Stimulated activated CD8-positive, alpha-beta memory T cell treated with anti-CD3 and anti-CD28 coated beads, Interleukin-15, amount 100 ng/mL, for 4 hours (primary cell): ENCODE measurements around the gene DOCK3.
A peak's percentile ranks its signal among the peaks of the same experiment; 100 is the strongest.
"Not testable (repeated sequence)": the region's sequence is repeated elsewhere in the genome, so short reads cannot be mapped to it uniquely, and the experiment has no call there.

Source experiments
- DNase-seq, 2 donors: peaks; one replicate each; pipeline ENCODE4 v3.0.0-alpha.2; 2020; ENCODE audit warnings: low read depth in 2 of 2

The DOCK3 gene

DNA sequence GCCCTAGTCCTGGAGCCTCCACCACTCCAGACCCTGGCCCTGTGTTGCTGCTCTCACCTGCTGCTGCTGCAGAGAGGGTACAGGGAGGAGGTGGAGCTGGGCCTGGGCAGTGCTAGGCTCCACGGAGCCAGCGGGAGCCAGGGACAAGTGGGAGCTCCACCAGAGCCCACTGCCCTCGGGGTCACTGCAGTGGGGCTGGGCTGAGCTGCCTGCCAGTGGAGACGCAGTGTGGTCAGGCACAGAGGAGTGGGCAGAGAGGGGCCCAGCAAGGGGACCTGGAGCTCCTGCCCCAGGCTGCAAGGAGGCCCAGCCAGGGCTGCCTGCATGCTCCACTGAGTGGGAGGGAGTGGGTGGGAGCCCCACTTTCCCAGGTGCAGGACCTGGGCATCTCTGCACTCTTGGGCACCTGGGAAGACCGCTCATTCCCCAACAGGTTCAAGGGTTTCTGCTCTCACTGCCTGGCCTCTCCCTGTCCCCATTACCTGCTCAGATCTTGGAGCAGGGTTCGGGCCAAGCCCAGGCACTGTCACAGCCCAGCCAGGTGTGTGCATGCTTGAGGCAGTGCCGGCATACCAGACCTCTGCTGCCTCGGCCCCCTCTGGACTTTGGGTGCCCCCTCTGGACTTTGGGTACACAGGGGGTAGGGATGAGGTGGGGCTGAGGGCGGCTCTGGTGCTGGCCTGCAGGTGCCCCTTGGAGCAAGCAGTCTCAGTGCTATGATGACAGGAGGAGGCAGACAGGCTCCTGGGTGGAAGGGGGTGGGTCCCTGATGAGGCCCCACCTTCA lies 308.0 kb downstream of the DOCK3 start:
- DNase-seq = no peak

DNA sequence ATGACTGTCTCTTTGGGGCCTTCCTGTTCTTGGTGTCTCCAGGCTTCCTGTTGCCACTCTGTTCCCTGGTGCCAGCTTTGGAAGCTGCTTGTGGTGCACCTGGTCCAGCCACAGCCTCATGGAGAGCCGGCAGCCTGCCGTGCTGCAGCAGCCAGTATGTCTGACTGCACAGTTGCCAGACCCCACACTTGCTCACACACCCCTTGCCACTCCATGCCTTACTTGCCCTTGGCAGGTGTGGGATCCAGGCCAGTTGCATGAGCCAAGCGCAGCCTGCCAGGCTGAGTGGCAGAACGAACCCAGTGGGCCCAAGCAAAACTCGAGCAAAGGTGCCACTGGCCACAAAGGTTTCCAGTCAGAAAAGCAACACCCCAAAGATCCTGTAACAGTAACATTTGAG lies 309.2 kb downstream of the DOCK3 start:
- no peak for DNase-seq

DNA sequence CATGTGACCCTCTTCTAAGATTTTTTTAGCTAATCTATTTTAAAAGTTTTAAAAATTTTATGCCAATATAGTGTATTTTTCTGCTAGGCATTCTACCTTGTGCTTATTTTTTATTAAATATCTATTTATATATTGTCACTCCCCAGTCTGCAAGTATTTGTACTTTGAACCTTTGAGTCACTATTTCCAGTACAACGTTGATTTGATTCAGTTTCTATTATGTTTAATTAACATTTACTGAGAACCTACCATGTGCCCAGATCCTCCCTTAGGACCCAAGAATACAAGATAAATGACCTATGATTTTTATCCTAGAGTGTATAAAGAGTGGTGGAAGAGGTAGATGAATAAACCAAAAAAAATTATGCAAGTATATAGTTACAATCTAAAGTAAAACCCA lies 311.2 kb downstream of the DOCK3 start:
- no peak for DNase-seq

DNA sequence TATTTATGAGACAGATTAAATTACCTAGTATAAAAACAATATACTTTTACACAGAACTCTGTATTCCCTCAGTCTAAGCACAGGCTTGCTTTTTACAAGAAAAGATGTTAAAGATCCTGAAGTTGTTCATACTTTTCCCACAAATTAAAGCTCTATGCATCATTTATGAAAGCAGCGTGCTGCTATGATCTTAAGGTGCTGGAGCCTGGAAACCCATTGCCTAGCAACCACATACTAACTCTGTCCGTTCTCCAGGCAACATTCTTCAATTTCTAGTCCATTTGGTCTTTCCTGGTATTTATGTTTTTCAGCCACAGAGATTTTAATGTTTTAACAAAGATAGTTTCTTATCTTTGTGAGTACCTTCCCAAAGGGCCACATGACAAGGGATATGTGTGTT lies 312.0 kb downstream of the DOCK3 start:
- DNase-seq = no peak

DNA sequence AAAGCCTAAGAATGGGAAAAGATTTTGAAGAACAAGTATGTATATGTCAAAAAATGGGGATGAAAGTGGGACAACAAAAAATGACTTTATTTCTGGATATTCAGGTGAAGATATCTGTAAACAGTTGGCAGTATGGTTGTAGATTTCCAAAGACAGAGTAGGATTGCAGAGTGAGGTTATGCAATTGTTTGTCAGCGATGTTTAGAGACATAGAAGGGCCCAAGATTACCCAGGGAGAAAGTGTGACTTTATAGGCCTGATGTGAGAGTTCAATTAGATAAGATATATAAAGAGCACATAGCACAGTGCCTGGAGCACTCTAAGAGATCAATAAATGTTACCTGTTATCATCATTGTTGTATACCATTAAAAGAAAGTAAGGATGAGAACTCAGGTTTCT lies 319.8 kb downstream of the DOCK3 start:
- DNase-seq = no peak

DNA sequence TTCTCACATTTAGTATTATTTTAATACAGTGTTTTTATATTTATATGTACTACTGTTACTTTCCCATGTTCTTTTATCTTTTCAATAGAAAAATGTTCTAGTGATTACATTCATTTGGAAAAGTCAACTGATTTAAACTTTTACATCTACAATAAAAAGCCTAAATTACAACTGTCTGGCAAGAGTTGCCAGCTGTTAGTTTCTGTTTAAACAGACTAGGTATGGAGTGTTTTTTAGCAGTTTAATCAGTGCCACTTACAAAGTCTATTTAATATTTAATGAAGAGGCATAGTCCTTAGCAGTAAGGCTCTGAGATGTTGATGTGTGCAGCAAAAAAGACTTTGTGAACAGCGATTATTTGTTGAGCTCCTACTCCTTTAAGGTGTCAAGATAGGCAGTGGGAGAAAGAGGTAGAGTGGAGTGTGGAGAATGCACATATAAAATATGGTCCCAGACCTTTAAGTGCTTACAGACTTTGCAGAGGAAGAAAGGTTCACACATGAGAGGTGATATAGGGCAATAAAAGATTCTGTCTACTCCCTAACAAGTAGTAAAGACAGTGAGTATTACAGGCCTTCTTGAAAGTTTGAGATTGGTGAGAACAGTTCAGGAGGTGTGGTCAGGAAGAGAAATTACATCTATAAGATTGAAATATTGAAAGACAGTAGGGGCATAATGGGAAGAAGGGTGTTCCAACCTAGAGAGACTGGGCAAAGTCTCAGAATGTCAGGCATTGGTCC lies 320.5 kb downstream of the DOCK3 start:
- DNase-seq = no peak

DNA sequence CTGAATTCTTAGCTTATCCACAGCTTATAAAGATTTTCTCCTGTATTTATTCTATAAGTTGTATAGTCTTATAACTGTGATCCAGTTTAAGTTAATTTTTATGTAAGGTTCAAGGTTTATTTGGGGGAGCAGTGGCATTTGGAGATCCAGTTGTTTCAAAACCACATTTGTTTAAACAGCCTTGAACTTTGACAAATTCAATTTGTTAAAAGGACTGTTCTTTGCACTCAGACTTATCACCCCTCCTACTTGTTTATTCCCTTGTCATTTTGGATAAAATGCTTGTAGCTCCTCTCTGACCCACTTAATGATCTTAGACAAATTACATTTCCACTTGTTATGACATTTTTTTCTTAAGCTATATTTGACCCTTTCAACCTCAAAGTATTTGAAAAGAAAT lies 327.8 kb downstream of the DOCK3 start:
- no peak for DNase-seq

DNA sequence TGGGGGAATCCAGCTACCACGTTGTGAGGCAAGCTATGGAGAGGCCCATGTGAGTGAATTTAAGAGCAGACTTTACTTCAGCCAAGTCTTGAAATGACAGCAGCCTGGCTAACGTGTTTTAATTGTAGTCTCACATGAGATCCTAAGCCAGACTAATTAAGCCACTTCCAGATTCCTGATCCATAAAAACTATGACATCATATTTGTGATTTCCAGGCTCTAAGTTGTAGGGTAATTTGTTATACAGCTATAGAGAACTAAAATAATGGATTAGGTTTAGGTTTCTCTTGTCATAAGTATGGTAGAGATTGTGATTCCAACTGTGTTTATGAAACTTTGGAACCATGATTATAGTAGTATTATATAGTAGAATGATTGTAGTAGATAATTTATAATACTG lies 329.5 kb downstream of the DOCK3 start:
- no peak for DNase-seq

DNA sequence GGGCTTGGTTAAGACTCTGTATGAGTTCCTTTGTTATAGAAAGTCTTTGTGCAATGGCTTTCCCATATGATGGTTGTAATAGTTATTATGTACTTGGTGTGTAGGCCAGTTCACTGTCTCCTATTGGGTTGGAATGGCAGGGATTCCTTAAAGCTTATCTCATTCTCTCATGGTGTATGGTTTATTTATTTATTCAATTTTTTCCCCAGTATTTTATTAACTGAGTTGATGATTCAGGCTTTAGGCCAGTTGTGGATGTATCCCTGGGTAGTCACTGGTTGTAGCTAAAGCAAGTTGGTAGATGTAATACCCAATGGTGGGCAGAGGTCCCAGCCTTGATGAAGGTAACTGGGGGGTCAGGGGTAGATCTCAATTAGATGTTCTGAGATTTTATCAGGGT lies 349.4 kb downstream of the DOCK3 start:
- no peak for DNase-seq

DNA sequence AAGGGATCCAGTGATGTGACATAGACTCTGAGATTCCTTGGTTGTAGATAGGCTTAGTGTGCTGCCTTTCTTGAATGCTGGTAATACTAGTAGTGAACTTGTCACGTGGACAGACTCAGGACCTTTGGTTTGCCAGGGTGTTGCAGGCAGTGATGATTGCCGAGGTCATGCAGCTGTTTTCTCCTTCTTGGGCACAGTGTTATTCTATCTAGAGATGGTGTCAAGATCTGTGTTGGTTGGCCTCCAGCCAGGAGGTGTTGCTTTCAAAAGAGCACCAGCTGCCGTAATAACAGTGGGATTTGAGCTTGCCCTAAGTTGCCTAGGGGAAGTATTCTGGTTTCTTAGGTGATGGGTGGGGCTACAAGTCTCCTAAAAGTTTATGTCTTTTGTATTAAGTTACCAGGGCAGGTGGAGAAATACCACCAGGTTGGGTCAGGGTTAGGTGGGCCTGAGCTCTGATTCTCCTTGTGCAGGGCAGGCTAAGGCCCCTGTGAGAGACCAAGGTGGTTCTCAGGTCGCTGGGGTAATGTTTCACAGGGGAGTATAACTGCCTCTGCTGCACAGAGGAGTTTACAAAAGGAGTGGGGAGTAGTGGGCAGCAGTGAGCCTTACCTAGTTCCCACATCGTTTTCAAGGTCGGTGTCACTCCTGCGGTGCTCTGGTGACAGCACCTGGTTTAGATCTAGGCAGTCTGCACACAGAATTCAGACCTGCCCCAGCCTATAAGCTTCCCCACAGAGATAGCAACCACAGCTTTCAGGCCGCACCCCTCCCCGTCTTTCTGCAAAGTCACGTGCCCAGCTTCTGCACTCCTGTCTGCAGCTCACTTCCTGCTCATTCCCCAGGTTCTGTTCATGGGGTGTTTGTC lies 350.3 kb downstream of the DOCK3 start:
- peak; percentile 34 to 42 for DNase-seq

DNA sequence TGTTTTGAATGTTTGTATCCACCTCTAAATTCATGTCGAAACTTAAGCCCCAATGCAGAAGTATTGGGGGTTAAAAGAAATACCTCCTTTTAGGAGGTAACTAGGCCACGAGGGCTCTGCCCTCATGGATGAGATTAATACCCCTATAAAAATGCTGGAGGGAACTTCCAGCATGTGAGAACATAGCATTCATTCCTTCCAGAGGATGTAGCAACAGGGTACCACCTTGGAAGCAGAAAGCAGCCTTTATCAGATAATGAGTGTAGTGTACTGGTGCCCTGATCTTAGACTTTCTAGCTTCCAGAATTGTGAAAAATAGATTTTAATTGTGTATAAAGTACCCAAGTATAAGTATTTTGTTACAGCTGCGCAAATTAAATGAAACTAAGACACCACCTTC lies 356.9 kb downstream of the DOCK3 start:
- no peak for DNase-seq

DNA sequence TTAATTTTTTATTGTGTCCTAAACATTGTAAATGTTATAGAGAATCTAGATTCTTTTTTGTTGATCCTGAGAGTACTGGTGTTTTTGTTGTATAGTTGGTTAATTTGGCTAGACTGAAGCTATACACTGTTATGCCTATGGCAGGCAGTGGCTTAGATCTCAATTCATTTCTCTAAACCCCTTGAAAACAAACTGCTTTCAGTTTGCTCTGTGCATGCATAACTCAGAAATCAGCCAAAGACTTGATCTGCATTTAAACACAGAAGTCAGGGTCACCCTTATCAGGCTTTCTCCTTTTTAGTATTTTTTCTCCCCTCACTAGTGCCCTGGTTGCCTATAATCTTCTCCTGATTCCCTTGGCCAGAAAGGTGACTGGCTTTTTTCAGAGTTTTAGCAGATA lies 360.9 kb downstream of the DOCK3 start:
- DNase-seq = no peak

DNA sequence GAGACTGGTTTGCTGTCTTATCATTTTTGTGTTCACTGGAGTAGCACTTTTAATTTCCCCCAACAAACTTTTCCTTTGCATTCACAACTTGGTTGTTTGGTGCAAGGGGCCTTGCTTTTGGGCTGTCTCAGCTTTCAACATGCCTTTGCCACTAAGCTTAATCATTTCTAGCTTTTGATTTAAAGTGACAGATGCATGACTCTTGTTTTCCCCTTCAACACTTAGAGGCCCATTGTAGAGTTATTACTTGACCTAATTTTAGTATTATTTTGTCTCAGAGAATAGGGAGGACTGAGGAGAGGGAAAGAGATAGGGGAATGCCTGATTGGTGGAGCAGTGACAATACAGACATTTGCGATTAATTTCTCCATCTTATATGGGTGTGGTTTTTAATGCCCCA lies 370.3 kb downstream of the DOCK3 start:
- DNase-seq = no peak

DNA sequence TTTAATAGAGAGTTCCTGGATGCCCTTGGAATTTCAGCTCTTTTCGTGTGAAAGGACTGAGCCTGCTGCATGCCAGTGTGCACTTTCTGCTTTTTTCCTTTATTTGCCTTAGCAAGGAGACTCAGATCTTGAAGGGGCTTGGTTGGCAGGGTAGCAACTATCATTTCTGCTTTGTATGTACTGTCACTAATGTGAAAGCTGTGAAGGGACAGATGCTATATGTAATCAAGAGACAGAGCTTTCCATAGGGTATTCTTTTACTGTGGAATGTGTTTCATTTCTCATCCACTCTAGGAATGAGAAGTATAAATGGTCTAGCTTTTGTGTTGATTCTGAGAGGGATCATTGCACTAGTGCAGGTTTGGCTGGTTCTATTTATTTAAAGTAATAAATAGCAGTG lies 377.8 kb downstream of the DOCK3 start:
- no peak for DNase-seq

DNA sequence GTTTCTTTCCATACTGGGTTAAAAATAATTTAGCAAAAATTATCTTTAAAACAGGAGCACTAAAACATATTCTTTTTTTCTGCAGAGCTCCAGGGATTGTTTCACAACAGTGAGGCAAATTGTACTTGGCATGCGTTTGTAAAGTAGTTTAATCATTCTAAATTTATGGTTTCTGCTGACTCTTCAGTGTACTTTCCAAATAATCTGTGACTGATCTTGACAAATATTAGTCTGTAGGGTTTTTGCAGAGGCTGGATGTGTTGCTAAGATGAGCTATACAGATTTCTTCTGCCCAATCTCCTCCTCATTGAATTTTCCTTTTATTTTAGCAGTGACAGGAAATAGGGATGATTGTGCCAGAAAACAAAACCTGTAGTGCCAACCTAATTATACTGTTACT lies 382.4 kb downstream of the DOCK3 start:
- DNase-seq = no peak

DNA sequence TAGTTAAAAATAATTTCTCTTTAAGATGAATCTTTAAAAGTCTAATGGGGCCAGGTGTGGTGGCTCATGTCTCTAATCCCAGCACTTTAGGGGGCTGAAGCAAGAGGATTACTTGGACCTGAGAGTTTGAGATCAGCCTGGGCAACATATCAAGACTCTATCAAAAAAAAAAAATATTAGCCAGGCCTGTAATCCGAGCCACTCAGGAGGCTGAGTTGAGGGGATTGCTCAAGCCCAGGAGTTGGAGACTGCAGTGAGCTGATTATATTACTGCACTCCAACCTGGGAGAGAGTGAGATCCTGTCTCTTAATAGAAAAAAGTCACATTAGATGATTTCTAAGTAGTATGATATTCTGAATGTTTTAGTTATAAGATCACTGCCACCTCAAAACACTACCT lies 388.3 kb downstream of the DOCK3 start:
- DNase-seq = no peak

DNA sequence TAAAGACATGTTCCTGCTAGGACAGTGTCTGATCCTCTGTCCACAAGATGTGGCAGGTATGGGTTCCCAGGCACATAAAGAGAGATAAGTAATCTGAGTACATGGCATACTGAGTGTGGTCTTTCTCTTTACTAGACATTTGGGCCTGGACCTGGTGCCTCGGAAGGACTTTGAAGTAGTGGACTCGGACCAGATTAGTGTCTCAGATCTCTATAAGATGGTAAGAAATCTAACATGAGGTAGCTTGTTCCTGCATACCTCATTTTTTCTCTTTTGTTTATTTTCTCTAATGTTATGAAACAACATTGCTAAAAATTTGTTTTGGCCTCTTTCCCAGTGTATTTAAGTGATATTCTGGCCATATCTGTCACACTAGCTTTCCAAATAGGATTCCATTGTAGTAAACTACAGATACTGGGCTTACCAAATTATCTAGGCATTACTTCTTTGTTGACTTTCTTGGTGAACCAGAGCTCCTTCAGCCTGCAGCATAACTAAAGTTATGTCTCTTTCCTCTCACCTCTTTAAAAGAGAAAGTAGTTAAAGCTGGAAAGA lies 400.6 kb downstream of the DOCK3 start:
- DNase-seq = no peak

DNA sequence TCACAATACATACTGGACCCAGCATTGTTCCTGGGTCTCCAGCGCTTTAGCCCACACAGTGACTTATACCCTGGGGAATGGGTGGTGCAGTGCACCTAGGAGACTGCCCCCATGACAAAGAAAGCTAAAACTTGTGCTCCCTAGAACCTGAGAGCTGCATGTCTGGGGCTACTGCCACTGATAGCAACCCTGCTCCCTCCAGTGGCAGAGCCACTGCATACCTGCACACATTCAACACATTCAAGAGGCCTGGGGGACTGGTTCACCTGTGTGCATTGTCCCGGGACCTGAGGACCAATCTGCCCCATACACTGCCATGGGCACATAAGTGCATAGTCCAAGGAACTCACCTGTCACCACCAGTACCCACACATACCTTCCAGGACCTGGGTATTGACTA lies 407.6 kb downstream of the DOCK3 start:
- DNase-seq = no peak

DNA sequence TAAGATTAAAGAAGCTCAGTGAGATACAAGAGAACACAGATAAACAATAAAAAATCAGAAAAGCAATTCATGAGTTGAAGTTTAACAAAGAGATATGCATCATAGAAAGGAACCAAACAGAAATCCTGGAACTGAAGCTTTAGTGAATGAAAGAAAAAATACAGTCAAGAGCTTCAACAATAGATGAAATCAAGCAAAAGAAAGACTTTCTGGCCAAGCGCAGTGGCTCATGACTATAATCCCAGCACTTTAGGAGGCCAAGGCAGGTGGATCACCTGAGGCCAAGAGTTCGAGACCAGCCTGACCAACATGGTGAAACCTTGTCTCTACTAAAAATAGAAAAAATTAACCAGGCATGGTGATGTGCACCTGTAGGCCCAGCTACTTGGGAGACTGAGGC lies 408.8 kb downstream of the DOCK3 start:
- no peak for DNase-seq

DNA sequence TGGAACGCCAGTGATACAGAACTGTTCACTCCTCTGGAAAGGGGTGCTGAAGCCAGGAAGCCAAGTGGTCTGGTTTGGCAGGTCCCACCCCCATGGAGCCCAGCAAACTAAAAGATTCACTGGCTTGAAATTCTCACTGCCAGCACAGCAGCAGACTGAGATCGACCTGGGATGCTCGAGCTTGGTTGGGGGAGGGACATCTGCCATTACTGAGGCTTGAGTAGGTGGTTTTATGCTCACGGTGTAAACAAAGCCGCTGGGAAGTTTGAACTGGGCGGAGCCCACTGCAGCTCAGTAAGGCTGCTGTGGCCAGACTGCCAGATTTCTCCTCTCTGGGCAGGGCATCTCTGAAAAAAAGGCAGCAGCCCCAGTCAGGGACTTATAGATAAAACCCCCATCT lies 417.4 kb downstream of the DOCK3 start:
- DNase-seq = not testable (repeated sequence)

DNA sequence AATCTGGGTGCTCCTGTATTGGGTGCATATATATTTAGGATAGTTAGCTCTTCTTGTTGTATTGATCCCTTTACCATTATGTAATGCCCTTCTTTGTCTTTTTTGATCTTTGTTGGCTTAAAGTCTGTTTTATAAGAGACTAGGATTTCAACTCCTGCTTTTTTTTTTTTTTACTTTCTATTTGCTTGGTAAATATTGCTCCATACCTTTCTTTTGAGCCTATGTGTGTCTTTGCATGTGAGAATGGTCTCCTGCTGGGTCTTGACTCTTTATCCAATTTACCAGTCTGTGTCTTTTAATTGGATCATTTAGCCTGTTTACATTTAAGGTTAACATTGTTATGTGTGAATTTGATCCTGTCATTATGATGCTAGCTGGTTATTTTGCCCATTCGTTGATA lies 420.1 kb downstream of the DOCK3 start:
- not testable (repeated sequence) for DNase-seq
